Testis (tissue), 2 donors: ENCODE data around the gene GPC1.

Source experiments
- POLR2A ChIP-seq: fragments of 450-650 bp; IDR thresholded peaks from one replicate; pipeline ENCODE4 v1.6.1; 2017; ENCODE audit warnings: antibody characterized with exemption, mild to moderate bottlenecking, moderate library complexity
- TF ChIP-seq, protein P1 (sequence below), 3 experiments: fragments of 450-650 bp in 2 of 3; fragments of 200-600 bp in 1 of 3; sonication (generic) in 1 of 3; IDR thresholded peaks; one replicate each; pipeline ENCODE4 v1.5.1; 2016 to 2019; ENCODE audit warnings: antibody characterized with exemption in 3 of 3, mild to moderate bottlenecking in 2 of 3, moderate library complexity in 1 of 3

GRCh38 chr2:240422658-240423329 lies 12.7 kb upstream of the GPC1 start:
- no peak for TF ChIP-seq POLR2A
- TF ChIP-seq, protein P1, sequence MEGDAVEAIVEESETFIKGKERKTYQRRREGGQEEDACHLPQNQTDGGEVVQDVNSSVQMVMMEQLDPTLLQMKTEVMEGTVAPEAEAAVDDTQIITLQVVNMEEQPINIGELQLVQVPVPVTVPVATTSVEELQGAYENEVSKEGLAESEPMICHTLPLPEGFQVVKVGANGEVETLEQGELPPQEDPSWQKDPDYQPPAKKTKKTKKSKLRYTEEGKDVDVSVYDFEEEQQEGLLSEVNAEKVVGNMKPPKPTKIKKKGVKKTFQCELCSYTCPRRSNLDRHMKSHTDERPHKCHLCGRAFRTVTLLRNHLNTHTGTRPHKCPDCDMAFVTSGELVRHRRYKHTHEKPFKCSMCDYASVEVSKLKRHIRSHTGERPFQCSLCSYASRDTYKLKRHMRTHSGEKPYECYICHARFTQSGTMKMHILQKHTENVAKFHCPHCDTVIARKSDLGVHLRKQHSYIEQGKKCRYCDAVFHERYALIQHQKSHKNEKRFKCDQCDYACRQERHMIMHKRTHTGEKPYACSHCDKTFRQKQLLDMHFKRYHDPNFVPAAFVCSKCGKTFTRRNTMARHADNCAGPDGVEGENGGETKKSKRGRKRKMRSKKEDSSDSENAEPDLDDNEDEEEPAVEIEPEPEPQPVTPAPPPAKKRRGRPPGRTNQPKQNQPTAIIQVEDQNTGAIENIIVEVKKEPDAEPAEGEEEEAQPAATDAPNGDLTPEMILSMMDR (IDR thresholded peaks at IDR 0.05), result no peak
